GM13976 (cell line): ENCODE data around the gene ABTB2.
"Not testable (repeated sequence)": the region's sequence is repeated elsewhere in the genome, so short reads cannot be mapped to it uniquely, and the experiment has no call there.

ENCODE experiments used
- DNase-seq: peaks from one replicate; pipeline ENCODE4 v3.0.0; 2012; ENCODE audit warnings: low spot score
- in situ Hi-C: fragments of 300-500 bp; cut with MboI; formaldehyde crosslinking; loops from one replicate; pipeline ENCODE4 v1.12.0; 2022; ENCODE audit warnings: low sequenced_read_pairs, mixed read lengths, inconsistent platforms; ENCODE audit not compliant: unreplicated experiment
- TF ChIP-seq, protein P1 (sequence below): IDR thresholded peaks from 2 replicates; pipeline ENCODE4 v1.5.1; 2012; ENCODE audit warnings: borderline replicate concordance, mild to moderate bottlenecking; ENCODE audit not compliant: insufficient read depth; ENCODE audit errors: extremely low read depth, missing control alignments, control extremely low read depth

The ABTB2 gene

DNA sequence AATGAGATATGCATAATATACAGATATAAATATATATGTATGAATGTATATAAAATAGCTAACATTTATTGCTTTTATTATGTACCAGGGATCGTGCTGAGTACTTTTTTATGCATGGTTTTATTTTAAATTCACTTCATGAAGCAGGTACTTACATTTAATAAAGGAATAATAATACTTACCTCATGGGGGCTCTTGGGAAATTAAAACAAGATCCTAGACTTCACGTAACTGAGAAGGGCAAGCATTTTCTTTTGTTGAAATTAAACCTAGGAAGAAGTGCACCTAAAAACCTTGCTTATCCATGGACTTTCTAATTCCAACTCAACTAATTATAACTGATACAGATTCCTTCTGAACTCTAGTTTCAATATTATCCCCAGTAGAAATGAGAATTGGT, 40.0 kb upstream of the ABTB2 start:
- in situ Hi-C loops = no loop called here
- TF ChIP-seq, protein P1, sequence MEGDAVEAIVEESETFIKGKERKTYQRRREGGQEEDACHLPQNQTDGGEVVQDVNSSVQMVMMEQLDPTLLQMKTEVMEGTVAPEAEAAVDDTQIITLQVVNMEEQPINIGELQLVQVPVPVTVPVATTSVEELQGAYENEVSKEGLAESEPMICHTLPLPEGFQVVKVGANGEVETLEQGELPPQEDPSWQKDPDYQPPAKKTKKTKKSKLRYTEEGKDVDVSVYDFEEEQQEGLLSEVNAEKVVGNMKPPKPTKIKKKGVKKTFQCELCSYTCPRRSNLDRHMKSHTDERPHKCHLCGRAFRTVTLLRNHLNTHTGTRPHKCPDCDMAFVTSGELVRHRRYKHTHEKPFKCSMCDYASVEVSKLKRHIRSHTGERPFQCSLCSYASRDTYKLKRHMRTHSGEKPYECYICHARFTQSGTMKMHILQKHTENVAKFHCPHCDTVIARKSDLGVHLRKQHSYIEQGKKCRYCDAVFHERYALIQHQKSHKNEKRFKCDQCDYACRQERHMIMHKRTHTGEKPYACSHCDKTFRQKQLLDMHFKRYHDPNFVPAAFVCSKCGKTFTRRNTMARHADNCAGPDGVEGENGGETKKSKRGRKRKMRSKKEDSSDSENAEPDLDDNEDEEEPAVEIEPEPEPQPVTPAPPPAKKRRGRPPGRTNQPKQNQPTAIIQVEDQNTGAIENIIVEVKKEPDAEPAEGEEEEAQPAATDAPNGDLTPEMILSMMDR = no peak
- no peak for DNase-seq

DNA sequence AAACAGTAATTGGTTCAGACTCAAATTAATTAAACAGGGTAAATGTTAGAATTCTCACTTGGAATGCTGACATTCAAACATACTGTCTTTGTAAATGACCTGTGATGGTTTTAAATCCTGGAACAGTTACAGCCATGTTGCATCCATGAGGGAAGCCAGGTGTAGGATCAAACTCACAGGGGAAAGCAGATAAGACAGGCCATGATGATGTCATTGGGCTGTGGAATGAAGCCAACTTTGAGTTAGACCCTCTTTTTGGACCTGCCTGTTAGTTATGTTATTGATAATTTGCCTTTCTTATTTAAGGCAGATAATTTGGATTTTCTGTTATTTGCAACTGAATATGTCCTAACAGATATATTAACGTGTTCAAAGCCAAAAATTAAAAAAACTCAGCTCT, 39.3 kb upstream of the ABTB2 start:
- no peak for DNase-seq
- in situ Hi-C loops = no loop called here

DNA sequence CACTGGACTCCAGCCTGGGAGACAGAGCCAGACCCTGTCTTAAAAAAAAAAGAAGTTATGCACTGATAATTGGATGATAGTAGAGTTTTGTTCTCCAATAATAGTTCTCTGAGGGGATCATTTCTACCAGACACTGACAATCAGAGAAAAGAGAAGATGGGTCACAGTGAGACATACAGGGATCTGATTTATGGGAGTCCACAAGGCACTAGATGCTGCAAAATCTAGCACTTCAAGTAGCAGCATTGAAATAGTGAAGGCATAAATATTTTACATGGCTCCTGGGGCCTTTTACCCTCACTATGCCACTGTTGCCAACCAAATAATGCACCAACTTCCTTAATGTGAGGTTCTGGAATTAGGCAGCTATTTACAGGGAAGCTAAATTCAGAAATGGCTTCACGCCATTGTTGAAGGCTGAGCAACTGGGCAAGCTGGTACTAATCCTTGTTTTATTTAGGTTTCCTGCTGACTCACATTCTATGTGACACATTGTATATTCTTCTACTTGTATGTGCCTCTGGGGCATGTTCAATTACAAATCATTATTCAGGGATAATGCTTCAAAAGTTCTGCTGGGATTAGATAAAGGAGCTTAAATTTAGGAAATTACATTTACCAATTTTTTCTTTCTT, 38.2 kb upstream of the ABTB2 start:
- in situ Hi-C loops = no loop called here
- no peak for DNase-seq
- TF ChIP-seq, protein P1 = no peak

More for the DNA sequence above, 39.3 kb upstream of the ABTB2 start:
- TF ChIP-seq, protein P1 = no peak

DNA sequence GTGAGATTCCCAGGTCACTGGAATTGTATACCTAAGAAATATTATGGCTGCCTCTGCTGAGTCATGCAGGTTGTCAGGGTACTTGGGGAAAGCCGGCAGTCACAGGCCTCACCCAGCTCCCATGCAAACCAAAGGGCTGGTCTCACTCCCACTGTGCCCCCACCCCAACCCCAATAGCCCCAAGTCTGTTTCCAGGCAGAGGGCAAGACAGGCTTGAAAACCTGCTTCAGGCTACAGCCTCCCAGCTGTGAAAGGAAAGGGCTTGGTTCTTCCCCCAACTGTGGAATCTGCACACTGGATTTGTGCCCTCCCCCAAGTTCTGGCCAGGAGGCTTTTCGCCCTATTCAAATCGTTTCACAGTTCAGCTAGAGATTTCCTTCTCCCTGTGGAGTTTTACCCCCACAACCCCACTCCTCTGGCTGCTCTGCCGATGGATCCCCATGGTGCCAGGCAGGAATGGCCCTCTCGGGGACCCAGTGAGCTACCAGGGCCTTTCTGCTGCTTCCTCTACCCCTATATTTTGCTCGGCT, 37.0 kb upstream of the ABTB2 start:
- TF ChIP-seq, protein P1 = no peak
- in situ Hi-C loops = no loop called here
- no peak for DNase-seq

DNA sequence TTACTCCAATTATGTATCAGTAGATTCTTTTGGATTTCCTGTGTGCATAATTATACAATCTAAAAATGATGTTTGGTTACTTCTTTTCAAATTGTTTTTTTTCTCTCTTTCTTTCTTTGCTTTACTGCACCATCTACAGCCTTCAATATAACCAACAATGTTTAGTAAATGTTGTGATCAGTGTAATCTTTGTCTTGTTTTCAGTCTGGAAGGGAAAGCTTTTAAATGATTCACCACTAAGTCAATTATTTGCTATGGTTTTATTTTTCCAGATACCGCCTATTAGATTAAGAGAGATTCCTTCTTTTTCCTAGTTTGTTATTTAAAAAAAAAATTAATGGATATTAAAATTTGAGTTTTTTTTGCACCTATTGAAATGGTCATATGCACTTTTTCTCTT, 29.8 kb upstream of the ABTB2 start:
- TF ChIP-seq, protein P1 = no peak
- in situ Hi-C loops = no loop called here
- no peak for DNase-seq

DNA sequence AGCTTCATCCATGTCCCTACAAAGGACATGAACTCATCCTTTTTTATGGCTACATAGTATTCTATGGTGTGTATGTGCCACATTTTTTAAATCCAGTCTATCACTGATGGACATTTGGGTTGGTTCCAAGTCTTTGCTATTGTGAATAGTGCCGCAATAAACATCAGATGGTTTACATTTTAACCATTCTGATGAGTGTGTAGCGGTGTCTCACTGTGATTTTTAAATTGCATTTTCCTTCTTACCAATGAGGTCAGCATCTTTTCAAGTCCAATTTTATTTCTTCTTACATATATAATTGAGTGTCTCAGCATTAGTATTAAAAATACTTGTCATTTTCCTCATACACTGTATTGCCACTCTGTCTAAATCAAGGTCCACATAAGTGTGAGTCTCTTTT, 28.5 kb upstream of the ABTB2 start:
- in situ Hi-C loops, DNase-seq: not testable (repeated sequence)

DNA sequence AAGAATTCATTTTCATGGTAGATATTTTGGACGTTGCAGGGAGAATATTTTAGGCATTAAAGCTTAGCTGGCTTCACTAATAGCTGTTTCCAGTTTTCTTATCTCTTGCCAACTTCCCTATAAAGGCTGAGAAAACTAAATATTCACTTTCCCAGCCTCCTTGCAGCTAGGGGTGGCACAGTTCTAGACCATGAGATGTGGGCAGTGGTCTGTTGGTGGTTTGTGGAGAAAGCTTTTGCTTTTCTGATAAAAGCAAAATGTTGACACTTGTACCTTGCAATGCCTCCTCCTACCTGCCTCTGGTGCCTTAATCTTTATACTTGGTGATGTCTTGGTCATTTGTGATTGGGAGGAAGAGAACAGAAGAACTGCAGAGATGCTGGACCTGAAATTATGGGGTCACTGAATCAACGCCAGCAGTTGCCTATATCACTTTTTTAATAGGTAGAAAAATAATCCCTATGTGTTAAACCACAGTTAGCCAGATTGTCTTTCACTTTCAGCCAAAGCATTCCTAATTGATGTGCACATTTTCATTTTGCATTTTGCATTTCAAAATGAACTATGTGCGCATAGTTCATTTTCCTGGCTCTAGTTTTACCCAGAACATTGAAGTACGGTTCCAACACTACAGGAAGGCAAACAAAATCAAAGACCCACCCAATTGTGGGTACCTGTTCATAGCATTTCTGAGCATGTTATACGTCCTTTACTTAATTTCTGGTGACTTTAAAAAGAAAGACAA, 24.9 kb upstream of the ABTB2 start:
- in situ Hi-C loops = no loop called here
- TF ChIP-seq, protein P1 = no peak
- DNase-seq = no peak
